Osteocyte (in vitro differentiated cells): Measurements from ENCODE around the gene VSIG10L2. TPM values are rescaled to one million over a fixed set of nuclear protein-coding genes. Genes with fewer than 3 reads are reported as not detected.
A peak's percentile ranks its signal among the peaks of the same experiment; 100 is the strongest.

Experiments
- DNase-seq: peaks from one replicate; pipeline ENCODE4 v3.0.0; 2021; ENCODE audit warnings: mixed read lengths; ENCODE audit not compliant: unreplicated experiment; ENCODE audit errors: extremely low spot score
- H3K27ac Mint-ChIP-seq: one replicate; pipeline ENCODE4 v1.8.0; 2021; ENCODE audit warnings: mild to moderate bottlenecking, mixed read lengths; ENCODE audit not compliant: unreplicated experiment
- H3K27me3 Mint-ChIP-seq: one replicate; pipeline ENCODE4 v1.8.0; 2021; ENCODE audit warnings: mixed read lengths; ENCODE audit not compliant: unreplicated experiment
- H3K36me3 Mint-ChIP-seq: one replicate; pipeline ENCODE4 v1.8.0; 2021; ENCODE audit warnings: mixed read lengths; ENCODE audit not compliant: unreplicated experiment
- H3K4me1 Mint-ChIP-seq: one replicate; pipeline ENCODE4 v1.8.0; 2021; ENCODE audit warnings: mixed read lengths; ENCODE audit not compliant: unreplicated experiment
- H3K4me3 Mint-ChIP-seq: one replicate; pipeline ENCODE4 v1.8.0; 2021; ENCODE audit warnings: mild to moderate bottlenecking, moderate library complexity, mixed read lengths; ENCODE audit not compliant: unreplicated experiment
- H3K9me3 Mint-ChIP-seq: one replicate; pipeline ENCODE4 v1.8.0; 2021; ENCODE audit warnings: mixed read lengths; ENCODE audit not compliant: unreplicated experiment
- total RNA-seq: library from RNA; stranded (reverse); gene quantifications from 2 replicates; pipeline ENCODE4 v1.2.1, GENCODE V29; 2021
- TF ChIP-seq, protein P1 (sequence below): fragments of 200-600 bp; sonication (generic); IDR thresholded peaks from 2 replicates; pipeline ENCODE4 v1.5.0; 2021; ENCODE audit warnings: antibody characterized with exemption, mild to moderate bottlenecking, moderate library complexity

The VSIG10L2 gene
- total RNA-seq, 1 donor from 2014 or later = not detected

DNA sequence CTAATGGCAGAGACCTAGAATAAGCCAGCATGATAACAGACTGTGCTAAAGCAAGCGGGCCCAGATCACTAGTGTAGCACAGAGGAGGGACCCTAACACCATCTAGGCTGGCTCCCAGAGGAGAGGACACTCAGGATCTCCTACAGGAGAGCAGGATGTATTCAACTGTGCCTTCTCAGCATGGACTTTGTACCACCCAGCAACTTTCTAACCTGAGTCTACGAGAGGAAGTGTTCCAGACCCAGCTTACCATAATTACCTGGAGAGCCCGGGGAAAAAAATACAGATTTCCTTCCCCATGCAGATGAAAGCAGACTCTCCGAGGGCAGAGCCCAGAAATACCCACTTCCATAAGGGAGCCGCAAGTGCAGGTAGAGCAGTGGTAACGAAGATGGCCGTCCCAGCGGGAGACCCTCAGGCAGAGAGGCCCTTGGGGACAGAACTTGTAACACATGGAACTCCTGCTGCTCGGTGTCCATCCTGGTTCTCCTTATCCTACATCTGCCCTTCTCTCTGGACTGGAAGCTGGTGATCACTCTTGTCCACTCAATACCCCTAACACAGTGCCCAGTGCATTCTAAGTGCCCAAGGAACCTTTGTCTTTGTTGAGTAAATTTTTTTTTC lies 21.3 kb upstream of the VSIG10L2 start:
- TF ChIP-seq, protein P1, sequence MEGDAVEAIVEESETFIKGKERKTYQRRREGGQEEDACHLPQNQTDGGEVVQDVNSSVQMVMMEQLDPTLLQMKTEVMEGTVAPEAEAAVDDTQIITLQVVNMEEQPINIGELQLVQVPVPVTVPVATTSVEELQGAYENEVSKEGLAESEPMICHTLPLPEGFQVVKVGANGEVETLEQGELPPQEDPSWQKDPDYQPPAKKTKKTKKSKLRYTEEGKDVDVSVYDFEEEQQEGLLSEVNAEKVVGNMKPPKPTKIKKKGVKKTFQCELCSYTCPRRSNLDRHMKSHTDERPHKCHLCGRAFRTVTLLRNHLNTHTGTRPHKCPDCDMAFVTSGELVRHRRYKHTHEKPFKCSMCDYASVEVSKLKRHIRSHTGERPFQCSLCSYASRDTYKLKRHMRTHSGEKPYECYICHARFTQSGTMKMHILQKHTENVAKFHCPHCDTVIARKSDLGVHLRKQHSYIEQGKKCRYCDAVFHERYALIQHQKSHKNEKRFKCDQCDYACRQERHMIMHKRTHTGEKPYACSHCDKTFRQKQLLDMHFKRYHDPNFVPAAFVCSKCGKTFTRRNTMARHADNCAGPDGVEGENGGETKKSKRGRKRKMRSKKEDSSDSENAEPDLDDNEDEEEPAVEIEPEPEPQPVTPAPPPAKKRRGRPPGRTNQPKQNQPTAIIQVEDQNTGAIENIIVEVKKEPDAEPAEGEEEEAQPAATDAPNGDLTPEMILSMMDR = no peak
- no peaks in the 10 kb centered on the region for H3K9me3 Mint-ChIP-seq
- H3K4me1 Mint-ChIP-seq = no peaks in the 10 kb centered on the region

DNA sequence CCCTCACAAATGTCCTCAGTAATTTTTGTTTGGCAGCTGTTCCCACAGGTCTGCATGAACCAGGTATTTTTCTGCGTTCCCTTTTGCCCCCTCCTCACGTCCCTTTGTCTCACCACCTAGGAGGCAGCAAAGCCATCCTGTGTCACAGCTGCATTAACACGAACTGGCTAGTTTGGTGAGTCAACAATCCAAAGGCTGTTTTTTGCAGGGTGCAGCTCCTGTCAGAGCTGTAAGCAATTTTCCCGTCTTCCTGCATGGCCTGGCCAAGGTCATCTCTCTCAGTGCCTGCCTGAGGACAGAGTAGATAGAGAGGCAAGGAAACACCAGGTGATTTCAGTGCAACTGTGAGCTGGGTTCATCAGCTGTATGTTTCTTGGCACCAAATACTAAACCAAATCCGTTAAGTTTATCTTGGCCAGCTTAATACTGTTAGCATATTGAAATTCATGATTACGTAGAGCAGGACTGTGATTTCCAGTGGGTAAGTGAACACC lies 20.6 kb upstream of the VSIG10L2 start:
- DNase-seq = peak; percentile 51
- H3K27ac Mint-ChIP-seq = no peak overlapping the region
- no peaks in the 10 kb centered on the region for H3K4me1 Mint-ChIP-seq
- no peak overlapping the region for H3K4me3 Mint-ChIP-seq
- TF ChIP-seq, protein P1 = no peak
- H3K36me3 Mint-ChIP-seq = no peaks in the 10 kb centered on the region
- H3K9me3 Mint-ChIP-seq = no peaks in the 10 kb centered on the region
- H3K27me3 Mint-ChIP-seq = peaks cover 68% of the 10 kb centered on the region

More for the DNA sequence above, 21.3 kb upstream of the VSIG10L2 start:
- Mint-ChIP-seq H3K27me3 (peaks cover 66% of the 10 kb centered on the region), H3K27ac (no peak overlapping the region), H3K4me3 (no peak overlapping the region), H3K36me3 (no peaks in the 10 kb centered on the region)
- DNase-seq = peak; percentile 73

DNA sequence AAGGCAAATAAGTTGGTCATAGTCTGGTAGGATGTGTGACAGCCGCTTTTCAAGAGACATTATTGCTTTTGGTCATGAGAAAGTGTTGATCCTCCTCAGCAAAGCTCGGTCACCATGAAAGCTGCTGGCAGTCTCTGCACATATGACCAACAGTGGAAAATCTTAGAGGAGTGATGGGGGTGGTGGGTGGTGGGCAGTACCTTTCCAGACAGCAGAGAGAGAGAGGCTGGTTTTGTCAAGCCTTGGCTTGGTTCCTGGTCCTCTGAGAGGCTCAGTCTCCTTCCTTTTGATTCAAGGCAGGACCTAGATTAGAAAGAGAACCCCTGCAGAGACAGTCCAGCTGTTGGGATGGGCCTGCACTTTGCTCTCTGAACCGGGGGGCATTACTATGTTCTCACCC lies 20.0 kb upstream of the VSIG10L2 start:
- TF ChIP-seq, protein P1 = no peak

DNA sequence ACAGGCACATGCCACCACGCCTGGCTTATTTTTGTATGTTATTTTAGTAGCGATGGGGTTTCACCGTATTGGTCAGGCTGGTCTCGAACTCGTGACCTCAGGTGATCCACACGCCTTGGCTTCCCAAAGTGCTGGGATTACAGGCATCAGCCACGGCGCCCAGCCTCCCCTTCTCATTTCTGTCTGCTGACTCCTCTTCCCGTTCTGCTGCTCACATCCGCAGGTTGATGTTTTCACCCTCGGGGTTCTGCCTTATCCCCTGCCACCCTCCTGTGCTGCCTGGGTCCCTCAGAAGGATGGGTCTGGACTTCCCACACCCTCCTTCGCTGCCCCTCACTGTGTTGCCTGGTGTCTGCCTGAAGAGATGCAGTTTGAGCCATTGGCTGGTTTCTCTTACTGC lies 19.2 kb upstream of the VSIG10L2 start:
- no peak overlapping the region for H3K4me3 Mint-ChIP-seq
- no peaks in the 10 kb centered on the region for H3K4me1 Mint-ChIP-seq
- H3K36me3 Mint-ChIP-seq = no peaks in the 10 kb centered on the region
- H3K27ac Mint-ChIP-seq = no peak overlapping the region
- no peaks in the 10 kb centered on the region for H3K9me3 Mint-ChIP-seq
- TF ChIP-seq, protein P1 = no peak
- DNase-seq = peak; percentile 63
- peaks cover 75% of the 10 kb centered on the region for H3K27me3 Mint-ChIP-seq

More for the DNA sequence above, 20.0 kb upstream of the VSIG10L2 start:
- no peak overlapping the region for H3K4me3 Mint-ChIP-seq
- peaks cover 69% of the 10 kb centered on the region for H3K27me3 Mint-ChIP-seq
- no peaks in the 10 kb centered on the region for H3K4me1 Mint-ChIP-seq
- peak; percentile 38 for DNase-seq
- no peaks in the 10 kb centered on the region for H3K9me3 Mint-ChIP-seq
- no peaks in the 10 kb centered on the region for H3K36me3 Mint-ChIP-seq
- no peak overlapping the region for H3K27ac Mint-ChIP-seq

DNA sequence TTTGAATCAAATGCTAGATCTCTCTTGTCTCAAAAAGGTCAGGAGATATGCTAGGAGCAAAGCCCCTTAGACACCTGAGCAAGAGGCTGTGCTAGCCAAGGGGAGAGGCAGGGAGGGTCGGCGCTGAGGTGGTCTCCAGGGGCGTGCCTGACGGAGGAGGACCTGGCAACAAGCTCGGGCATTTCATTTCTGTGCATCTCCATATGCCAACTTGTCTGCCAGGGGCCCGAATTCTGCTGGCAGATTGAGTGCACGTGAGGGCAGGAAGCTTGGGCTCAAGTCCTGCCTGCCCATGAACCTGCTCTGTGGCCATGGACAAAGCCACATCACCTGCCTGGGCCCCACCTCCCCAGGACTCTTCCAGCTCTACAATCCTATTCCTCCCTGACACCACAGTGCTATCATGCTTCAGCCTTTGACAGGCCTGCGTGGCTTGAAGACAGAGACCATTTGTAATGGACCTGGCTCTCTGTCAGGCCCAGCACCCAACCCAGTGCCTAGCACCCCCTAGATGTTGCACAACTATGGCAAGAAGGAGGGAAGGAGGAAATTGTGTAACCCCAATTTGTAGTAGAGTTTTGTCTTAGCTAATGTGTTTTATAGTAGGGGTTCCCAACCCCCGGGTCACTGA lies 16.3 kb upstream of the VSIG10L2 start:
- TF ChIP-seq, protein P1 = no peak

More for the DNA sequence above, 16.3 kb upstream of the VSIG10L2 start:
- no peaks in the 10 kb centered on the region for H3K4me1 Mint-ChIP-seq
- H3K27ac Mint-ChIP-seq = no peak overlapping the region
- peak; percentile 72 for DNase-seq
- no peaks in the 10 kb centered on the region for H3K36me3 Mint-ChIP-seq
- no peak overlapping the region for H3K4me3 Mint-ChIP-seq
- peaks cover 73% of the 10 kb centered on the region for H3K27me3 Mint-ChIP-seq
- no peaks in the 10 kb centered on the region for H3K9me3 Mint-ChIP-seq
